WTC11 (cell line): ENCODE results near the gene GLOD4. TPM values are rescaled to one million over a fixed set of nuclear protein-coding genes. Genes with fewer than 3 reads are reported as not detected.
A peak's percentile ranks its signal among the peaks of the same experiment; 100 is the strongest.

Source experiments
- ATAC-seq: fragments of 200-7000 bp; cut with Tn5 transposase; 2 replicates; pipeline ENCODE4 v1.10.0; 2021; ENCODE audit warnings: mild to moderate bottlenecking, moderate library complexity
- CTCF ChIA-PET: fragments of 300-600 bp; sonication (Branson Sonifier 250); formaldehyde crosslinking; loops from one replicate; lab custom pipeline; 2021; ENCODE audit warnings: antibody characterized with exemption; lab: Charles Lee
- POLR2A ChIA-PET: fragments of 350-600 bp; sonication (Branson Sonifier 250); formaldehyde crosslinking; loops from one replicate; lab custom pipeline; 2021; ENCODE audit warnings: antibody characterized with exemption; lab: Charles Lee
- DNase-seq: peaks from one replicate; pipeline ENCODE4 v3.0.0; 2021; ENCODE audit warnings: low spot score
- H3K27ac Mint-ChIP-seq: 2 replicates; pipeline ENCODE4 v1.8.0; 2021; ENCODE audit warnings: mixed read lengths
- H3K27me3 Mint-ChIP-seq: 2 replicates; pipeline ENCODE4 v1.8.0; 2021; ENCODE audit warnings: low read depth, mild to moderate bottlenecking, moderate library complexity, mixed read lengths
- H3K36me3 Mint-ChIP-seq: 2 replicates; pipeline ENCODE4 v1.8.0; 2021; ENCODE audit warnings: mixed read lengths
- H3K4me1 Mint-ChIP-seq: 2 replicates; pipeline ENCODE4 v1.8.0; 2022; ENCODE audit warnings: mixed read lengths
- H3K4me3 Mint-ChIP-seq: 2 replicates; pipeline ENCODE4 v1.8.0; 2021; ENCODE audit warnings: mild to moderate bottlenecking, moderate library complexity, mixed read lengths
- H3K9me3 Mint-ChIP-seq: 2 replicates; pipeline ENCODE4 v1.8.0; 2021; ENCODE audit warnings: mixed read lengths
- ATF3 ChIP-seq: sonication (generic); formaldehyde crosslinking; conservative IDR thresholded peaks from 2 replicates; pipeline ENCODE4 v1.8.1; 2022; ENCODE audit warnings: mild to moderate bottlenecking, missing genetic modification reagents
- CREB1 ChIP-seq: sonication (generic); formaldehyde crosslinking; IDR thresholded peaks from 2 replicates; pipeline ENCODE4 v1.8.0; 2023; ENCODE audit warnings: mild to moderate bottlenecking, missing genetic modification reagents
- ESRRA ChIP-seq: sonication (generic); formaldehyde crosslinking; IDR thresholded peaks from 2 replicates; pipeline ENCODE4 v1.8.1; 2022; ENCODE audit warnings: mild to moderate bottlenecking, missing genetic modification reagents, borderline replicate concordance
- FOXJ3 ChIP-seq: sonication (generic); formaldehyde crosslinking; IDR thresholded peaks from 2 replicates; pipeline ENCODE4 v1.9.0; 2021; ENCODE audit warnings: missing genetic modification reagents, mild to moderate bottlenecking, borderline replicate concordance
- JAZF1 ChIP-seq: fragments of 250-450 bp; sonication (Bioruptor Pico); IDR thresholded peaks from 2 replicates; pipeline ENCODE4 v1.9.0; 2021; ENCODE audit warnings: moderate library complexity, mild to moderate bottlenecking, inconsistent platforms
- JUN ChIP-seq: sonication (generic); formaldehyde crosslinking; IDR thresholded peaks from 2 replicates; pipeline ENCODE4 v1.8.0; 2023; ENCODE audit warnings: mild to moderate bottlenecking, missing genetic modification reagents
- MXD4 ChIP-seq: fragments of 250-450 bp; sonication (Bioruptor Pico); IDR thresholded peaks from 2 replicates; pipeline ENCODE4 v1.8.0; 2021; ENCODE audit warnings: mild to moderate bottlenecking, moderate library complexity, borderline replicate concordance
- MYBL2 ChIP-seq: sonication (generic); formaldehyde crosslinking; IDR thresholded peaks from 2 replicates; pipeline ENCODE4 v1.8.1; 2023; ENCODE audit warnings: mild to moderate bottlenecking, moderate library complexity, missing genetic modification reagents
- NR1H2 ChIP-seq: sonication (generic); formaldehyde crosslinking; IDR thresholded peaks from 2 replicates; pipeline ENCODE4 v1.9.0; 2021; ENCODE audit warnings: mild to moderate bottlenecking, moderate library complexity, missing genetic modification reagents
- PRDM15 ChIP-seq: sonication (generic); formaldehyde crosslinking; IDR thresholded peaks from 2 replicates; pipeline ENCODE4 v1.8.0; 2022; ENCODE audit warnings: missing genetic modification reagents
- SOX15 ChIP-seq: fragments of 250-450 bp; sonication (Bioruptor Pico); IDR thresholded peaks from 2 replicates; pipeline ENCODE4 v1.9.0; 2021; ENCODE audit warnings: mild to moderate bottlenecking
- ZMAT4 ChIP-seq: fragments of 250-450 bp; sonication (Bioruptor Pico); IDR thresholded peaks from 2 replicates; pipeline ENCODE4 v1.9.0; 2021; ENCODE audit warnings: mild to moderate bottlenecking
- ZNF138 ChIP-seq: sonication (generic); formaldehyde crosslinking; conservative IDR thresholded peaks from 2 replicates; pipeline ENCODE4 v1.8.1; 2022; ENCODE audit warnings: mild to moderate bottlenecking, moderate library complexity, missing genetic modification reagents
- ZNF219 ChIP-seq: sonication (generic); formaldehyde crosslinking; IDR thresholded peaks from 2 replicates; pipeline ENCODE4 v1.8.0; 2023; ENCODE audit warnings: missing genetic modification reagents, mild to moderate bottlenecking, borderline replicate concordance
- ZNF232 ChIP-seq: sonication (generic); formaldehyde crosslinking; IDR thresholded peaks from 2 replicates; pipeline ENCODE4 v1.8.0; 2022; ENCODE audit warnings: mild to moderate bottlenecking, missing genetic modification reagents
- ZNF425 ChIP-seq: fragments of 250-450 bp; sonication (Bioruptor Pico); conservative IDR thresholded peaks from 2 replicates; pipeline ENCODE4 v1.9.0; 2021; ENCODE audit warnings: mild to moderate bottlenecking
- ZNF671 ChIP-seq: fragments of 250-450 bp; sonication (Bioruptor Pico); IDR thresholded peaks from 2 replicates; pipeline ENCODE4 v1.8.0; 2021; ENCODE audit warnings: mild to moderate bottlenecking
- total RNA-seq: library from RNA; stranded (reverse); gene quantifications from 3 replicates; pipeline ENCODE4 v1.2.3, GENCODE V29; 2021
- TF ChIP-seq, protein P1 (sequence below): fragments of 250-450 bp; sonication (Bioruptor Pico); IDR thresholded peaks from 2 replicates; pipeline ENCODE4 v1.9.0; 2021; ENCODE audit warnings: mild to moderate bottlenecking
- TF ChIP-seq, protein P2 (sequence below): fragments of 200-600 bp; IDR thresholded peaks from 2 replicates; pipeline ENCODE4 v1.8.0; 2022; ENCODE audit warnings: antibody characterized with exemption
- TF ChIP-seq, protein P3 (sequence below): fragments of 250-450 bp; sonication (Bioruptor Pico); IDR thresholded peaks from 2 replicates; pipeline ENCODE4 v1.9.0; 2021; ENCODE audit warnings: mild to moderate bottlenecking, borderline replicate concordance

The GLOD4 gene
- total RNA-seq, 1 experiment from 2014 or later = 69.0 TPM

- TF ChIP-seq, protein P1, sequence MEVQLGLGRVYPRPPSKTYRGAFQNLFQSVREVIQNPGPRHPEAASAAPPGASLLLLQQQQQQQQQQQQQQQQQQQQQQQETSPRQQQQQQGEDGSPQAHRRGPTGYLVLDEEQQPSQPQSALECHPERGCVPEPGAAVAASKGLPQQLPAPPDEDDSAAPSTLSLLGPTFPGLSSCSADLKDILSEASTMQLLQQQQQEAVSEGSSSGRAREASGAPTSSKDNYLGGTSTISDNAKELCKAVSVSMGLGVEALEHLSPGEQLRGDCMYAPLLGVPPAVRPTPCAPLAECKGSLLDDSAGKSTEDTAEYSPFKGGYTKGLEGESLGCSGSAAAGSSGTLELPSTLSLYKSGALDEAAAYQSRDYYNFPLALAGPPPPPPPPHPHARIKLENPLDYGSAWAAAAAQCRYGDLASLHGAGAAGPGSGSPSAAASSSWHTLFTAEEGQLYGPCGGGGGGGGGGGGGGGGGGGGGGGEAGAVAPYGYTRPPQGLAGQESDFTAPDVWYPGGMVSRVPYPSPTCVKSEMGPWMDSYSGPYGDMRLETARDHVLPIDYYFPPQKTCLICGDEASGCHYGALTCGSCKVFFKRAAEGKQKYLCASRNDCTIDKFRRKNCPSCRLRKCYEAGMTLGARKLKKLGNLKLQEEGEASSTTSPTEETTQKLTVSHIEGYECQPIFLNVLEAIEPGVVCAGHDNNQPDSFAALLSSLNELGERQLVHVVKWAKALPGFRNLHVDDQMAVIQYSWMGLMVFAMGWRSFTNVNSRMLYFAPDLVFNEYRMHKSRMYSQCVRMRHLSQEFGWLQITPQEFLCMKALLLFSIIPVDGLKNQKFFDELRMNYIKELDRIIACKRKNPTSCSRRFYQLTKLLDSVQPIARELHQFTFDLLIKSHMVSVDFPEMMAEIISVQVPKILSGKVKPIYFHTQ (CRISPR knock-in tag) = no peak
- TF ChIP-seq ATF3 (CRISPR knock-in tag) (no peak), ZNF232 (no peak), ZNF425 (no peak), ZNF138 (no peak), ESRRA (no peak), NR1H2 (no peak), JUN (CRISPR knock-in tag) (no peak), ZNF219 (CRISPR knock-in tag) (no peak)
- TF ChIP-seq, protein P2, sequence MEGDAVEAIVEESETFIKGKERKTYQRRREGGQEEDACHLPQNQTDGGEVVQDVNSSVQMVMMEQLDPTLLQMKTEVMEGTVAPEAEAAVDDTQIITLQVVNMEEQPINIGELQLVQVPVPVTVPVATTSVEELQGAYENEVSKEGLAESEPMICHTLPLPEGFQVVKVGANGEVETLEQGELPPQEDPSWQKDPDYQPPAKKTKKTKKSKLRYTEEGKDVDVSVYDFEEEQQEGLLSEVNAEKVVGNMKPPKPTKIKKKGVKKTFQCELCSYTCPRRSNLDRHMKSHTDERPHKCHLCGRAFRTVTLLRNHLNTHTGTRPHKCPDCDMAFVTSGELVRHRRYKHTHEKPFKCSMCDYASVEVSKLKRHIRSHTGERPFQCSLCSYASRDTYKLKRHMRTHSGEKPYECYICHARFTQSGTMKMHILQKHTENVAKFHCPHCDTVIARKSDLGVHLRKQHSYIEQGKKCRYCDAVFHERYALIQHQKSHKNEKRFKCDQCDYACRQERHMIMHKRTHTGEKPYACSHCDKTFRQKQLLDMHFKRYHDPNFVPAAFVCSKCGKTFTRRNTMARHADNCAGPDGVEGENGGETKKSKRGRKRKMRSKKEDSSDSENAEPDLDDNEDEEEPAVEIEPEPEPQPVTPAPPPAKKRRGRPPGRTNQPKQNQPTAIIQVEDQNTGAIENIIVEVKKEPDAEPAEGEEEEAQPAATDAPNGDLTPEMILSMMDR = no peak
Observed at GRCh38 chr17:797236-797840, 15.3 kb upstream of the GLOD4 start (continued).

DNA sequence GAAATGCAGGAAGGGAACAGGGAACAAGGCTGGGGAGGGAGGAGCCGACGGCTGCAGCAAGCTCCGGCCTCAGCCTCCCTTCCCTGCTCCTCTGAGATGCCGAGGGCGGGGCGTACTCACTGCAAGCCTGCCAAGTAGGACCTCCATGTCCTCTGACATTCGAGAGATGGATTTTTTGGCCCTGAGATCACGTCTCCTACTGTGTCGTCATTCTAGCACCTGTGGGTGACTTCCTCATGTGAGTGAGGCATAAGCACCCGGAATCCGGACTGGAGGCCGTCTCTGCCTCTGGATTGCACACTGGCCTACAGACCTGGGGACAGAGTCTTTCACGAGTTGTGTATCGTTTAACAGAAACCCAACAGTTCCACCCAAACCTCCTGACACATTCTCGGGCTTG lies 14.5 kb upstream of the GLOD4 start:
- Mint-ChIP-seq H3K36me3 (peaks cover 19% of the 10 kb centered on the region), H3K9me3 (no peaks in the 10 kb centered on the region), H3K27ac (peak overlapping the region; percentile 77), H3K27me3 (no peaks in the 10 kb centered on the region), H3K4me1 (peaks cover 10% of the 10 kb centered on the region), H3K4me3 (no peak overlapping the region)
- POLR2A ChIA-PET = interaction anchor here (1.2 kb wide), 1 partner anchor 184 kb away, joined by 5 read pairs; no protein-coding TSS in a partner anchor
- CTCF ChIA-PET = interaction anchor here (6.6 to 10.3 kb wide), 2 partner anchors 184 to 200 kb away, joined by 53 to 190 read pairs; partner anchors contain the start of genes NXN and TIMM22
- ATAC-seq (no peak), DNase-seq (no peak)
- TF ChIP-seq MYBL2 (CRISPR knock-in tag) (no peak), JAZF1 (CRISPR knock-in tag) (no peak), ZNF671 (CRISPR knock-in tag) (no peak), ZMAT4 (CRISPR knock-in tag) (no peak), FOXJ3 (CRISPR knock-in tag) (no peak), MXD4 (CRISPR knock-in tag) (no peak), SOX15 (no peak), NR1H2 (no peak), CREB1 (CRISPR knock-in tag) (no peak), PRDM15 (CRISPR knock-in tag) (no peak)
- TF ChIP-seq, protein P3, sequence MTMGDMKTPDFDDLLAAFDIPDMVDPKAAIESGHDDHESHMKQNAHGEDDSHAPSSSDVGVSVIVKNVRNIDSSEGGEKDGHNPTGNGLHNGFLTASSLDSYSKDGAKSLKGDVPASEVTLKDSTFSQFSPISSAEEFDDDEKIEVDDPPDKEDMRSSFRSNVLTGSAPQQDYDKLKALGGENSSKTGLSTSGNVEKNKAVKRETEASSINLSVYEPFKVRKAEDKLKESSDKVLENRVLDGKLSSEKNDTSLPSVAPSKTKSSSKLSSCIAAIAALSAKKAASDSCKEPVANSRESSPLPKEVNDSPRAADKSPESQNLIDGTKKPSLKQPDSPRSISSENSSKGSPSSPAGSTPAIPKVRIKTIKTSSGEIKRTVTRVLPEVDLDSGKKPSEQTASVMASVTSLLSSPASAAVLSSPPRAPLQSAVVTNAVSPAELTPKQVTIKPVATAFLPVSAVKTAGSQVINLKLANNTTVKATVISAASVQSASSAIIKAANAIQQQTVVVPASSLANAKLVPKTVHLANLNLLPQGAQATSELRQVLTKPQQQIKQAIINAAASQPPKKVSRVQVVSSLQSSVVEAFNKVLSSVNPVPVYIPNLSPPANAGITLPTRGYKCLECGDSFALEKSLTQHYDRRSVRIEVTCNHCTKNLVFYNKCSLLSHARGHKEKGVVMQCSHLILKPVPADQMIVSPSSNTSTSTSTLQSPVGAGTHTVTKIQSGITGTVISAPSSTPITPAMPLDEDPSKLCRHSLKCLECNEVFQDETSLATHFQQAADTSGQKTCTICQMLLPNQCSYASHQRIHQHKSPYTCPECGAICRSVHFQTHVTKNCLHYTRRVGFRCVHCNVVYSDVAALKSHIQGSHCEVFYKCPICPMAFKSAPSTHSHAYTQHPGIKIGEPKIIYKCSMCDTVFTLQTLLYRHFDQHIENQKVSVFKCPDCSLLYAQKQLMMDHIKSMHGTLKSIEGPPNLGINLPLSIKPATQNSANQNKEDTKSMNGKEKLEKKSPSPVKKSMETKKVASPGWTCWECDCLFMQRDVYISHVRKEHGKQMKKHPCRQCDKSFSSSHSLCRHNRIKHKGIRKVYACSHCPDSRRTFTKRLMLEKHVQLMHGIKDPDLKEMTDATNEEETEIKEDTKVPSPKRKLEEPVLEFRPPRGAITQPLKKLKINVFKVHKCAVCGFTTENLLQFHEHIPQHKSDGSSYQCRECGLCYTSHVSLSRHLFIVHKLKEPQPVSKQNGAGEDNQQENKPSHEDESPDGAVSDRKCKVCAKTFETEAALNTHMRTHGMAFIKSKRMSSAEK (CRISPR knock-in tag) = no peak
